Keratinocyte (primary cell): Measurements from ENCODE around the gene TEX29. TPM values are rescaled to one million over a fixed set of nuclear protein-coding genes. Genes with fewer than 3 reads are reported as not detected.

Experiments used
- DNase-seq: peaks from one replicate; pipeline ENCODE4 v3.0.0-alpha.2; 2011; ENCODE audit warnings: low read depth, missing footprints, low spot score
- FAIRE-seq: peaks from 2 replicates; lab custom pipeline; 2011; peaks lifted over from hg19 to GRCh38; lab: Jason Lieb, UNC
- H2AFZ ChIP-seq: 2 replicates; pipeline ENCODE4 v1.6.0; 2012; ENCODE audit warnings: low read length, control low read depth, inconsistent platforms; ENCODE audit not compliant: control insufficient read depth
- H3K27ac ChIP-seq: 2 replicates; pipeline ENCODE4 v1.5.1; 2011; ENCODE audit warnings: low read length; ENCODE audit not compliant: control insufficient read depth, insufficient read depth
- H3K27me3 ChIP-seq: 3 replicates; pipeline ENCODE4 v1.6.0; 2011; ENCODE audit warnings: low read length; ENCODE audit not compliant: control insufficient read depth, insufficient read depth; ENCODE audit errors: extremely low read depth
- H3K36me3 ChIP-seq, 2 experiments: 2 replicates in 1 of 2; 3 replicates in 1 of 2; pipeline ENCODE4 v1.5.1; 2011; ENCODE audit warnings: low read length in 2 of 2, mild to moderate bottlenecking in 1 of 2; ENCODE audit not compliant: control insufficient read depth in 2 of 2, insufficient read depth in 2 of 2; ENCODE audit errors: extremely low read depth in 1 of 2
- H3K4me1 ChIP-seq: 3 replicates; pipeline ENCODE4 v1.5.1; 2011; ENCODE audit warnings: low read length; ENCODE audit not compliant: control insufficient read depth, insufficient read depth; ENCODE audit errors: extremely low read depth
- H3K4me2 ChIP-seq: 3 replicates; pipeline ENCODE4 v1.6.0; 2011; ENCODE audit warnings: low read depth, low read length; ENCODE audit not compliant: control insufficient read depth, insufficient read depth; ENCODE audit errors: extremely low read depth
- H3K4me3 ChIP-seq, 3 experiments: fragments of 200-600 bp in 1 of 3; sonication (generic) in 1 of 3; 2 replicates in 2 of 3; 3 replicates in 1 of 3; pipeline ENCODE4 v1.5.1; 2011 to 2016; ENCODE audit warnings: low read length in 3 of 3, mild to moderate bottlenecking in 3 of 3, control low read depth in 2 of 3, inconsistent platforms in 1 of 3, low read depth in 1 of 3, mixed read lengths in 1 of 3, mixed run types in 1 of 3, moderate library complexity in 1 of 3; ENCODE audit not compliant: control insufficient read depth in 2 of 3, insufficient read depth in 2 of 3; ENCODE audit errors: extremely low read depth in 1 of 3
- H3K79me2 ChIP-seq: 2 replicates; pipeline ENCODE4 v1.6.0; 2012; ENCODE audit warnings: low read length; ENCODE audit not compliant: control insufficient read depth, insufficient read depth
- H3K9ac ChIP-seq: 3 replicates; pipeline ENCODE4 v1.6.0; 2011; ENCODE audit warnings: low read length; ENCODE audit not compliant: control insufficient read depth, insufficient read depth; ENCODE audit errors: extremely low read depth
- H3K9me1 ChIP-seq: 3 replicates; pipeline ENCODE4 v1.6.0; 2011; ENCODE audit warnings: low read length; ENCODE audit not compliant: control insufficient read depth, insufficient read depth; ENCODE audit errors: extremely low read depth
- H3K9me3 ChIP-seq: 2 replicates; pipeline ENCODE4 v1.5.1; 2012; ENCODE audit warnings: low read depth, low read length; ENCODE audit not compliant: control insufficient read depth
- H4K20me1 ChIP-seq: 3 replicates; pipeline ENCODE4 v1.6.0; 2011; ENCODE audit warnings: low read length; ENCODE audit not compliant: control insufficient read depth, insufficient read depth; ENCODE audit errors: extremely low read depth
- CTCF ChIP-seq, 3 experiments: IDR thresholded peaks in 1 of 3; conservative IDR thresholded peaks in 1 of 3; optimal IDR thresholded peaks in 1 of 3; 2 replicates in 2 of 3; 3 replicates in 1 of 3; pipeline versions ENCODE3 to v1.5.1; 2011; ENCODE audit warnings: low read length in 3 of 3, mild to moderate bottlenecking in 3 of 3, moderate library complexity in 2 of 3, control low read depth in 1 of 3, inconsistent platforms in 1 of 3; ENCODE audit not compliant: insufficient read depth in 2 of 3; ENCODE audit errors: extremely low read depth in 1 of 3
- EZH2 ChIP-seq: IDR thresholded peaks from one replicate; pipeline ENCODE4 v1.6.1; 2012; ENCODE audit warnings: inconsistent platforms, mild to moderate bottlenecking, low read length, moderate library complexity
- dilution Hi-C: fragments of 300-500 bp; cut with MboI; formaldehyde crosslinking; loops from one replicate; pipeline ENCODE4 v1.7.0; 2020; ENCODE audit warnings: low sequenced_read_pairs; ENCODE audit not compliant: extremely low pct_ligation_motif_present
- polyA plus RNA-seq, 5 experiments: library from polyadenylated mRNA; depleted of rRNA in 3 of 5; stranded (reverse) in 3 of 5; stranded (forward) in 1 of 5; unstranded in 1 of 5; fragments of >200 nt; gene quantifications; 1 replicate in 1 of 5; 2 replicates in 3 of 5; 3 replicates in 1 of 5; pipeline versions ENCODE4 v1.2.1 to v1.2.3, GENCODE V29; 2011 to 2012; ENCODE audit warnings: missing spikeins in 2 of 5, low read depth in 1 of 5, low replicate concordance in 1 of 5

TEX29 gene
- polyA plus RNA-seq, 1 donor (not counting 4 experiments of a cell fraction or from before 2014, with no cell fraction given), result 0.18 TPM

GRCh38 chr13:111387026-111387871, 66.8 kb downstream of the TEX29 start:
- H3K9ac ChIP-seq, result no peak overlapping the region
- no peak overlapping the region for H3K4me3 ChIP-seq
- no peaks in the 10 kb centered on the region for H3K79me2 ChIP-seq
- no peaks in the 10 kb centered on the region for H3K9me1 ChIP-seq
- FAIRE-seq, result no peak
- H3K36me3 ChIP-seq, result no peaks in the 10 kb centered on the region
- no peak overlapping the region for H2AFZ ChIP-seq
- H3K4me2 ChIP-seq, result no peak overlapping the region
- TF ChIP-seq EZH2 (no peak), CTCF (optimal IDR thresholded peaks at IDR 0.05 in 1 of 3, IDR thresholded peaks at IDR 0.05 in 1 of 3, conservative IDR thresholded peaks at IDR 0.05 in 1 of 3; ENCODE audit: extremely low read depth in 1 of 3, insufficient read depth in 2 of 3, low read length in 3 of 3) (no peak)
- H3K27me3 ChIP-seq, result no peaks in the 10 kb centered on the region
- no peaks in the 10 kb centered on the region for H3K4me1 ChIP-seq
- no peak for DNase-seq
- no peak overlapping the region for H3K27ac ChIP-seq
- no peaks in the 10 kb centered on the region for H4K20me1 ChIP-seq
- peaks cover 2% of the 10 kb centered on the region for H3K9me3 ChIP-seq
- dilution Hi-C loops, result no loop called here

GRCh38 chr13:111387945-111388600, 67.6 kb downstream of the TEX29 start:
- H3K4me1 ChIP-seq, result no peaks in the 10 kb centered on the region
- no peaks in the 10 kb centered on the region for H3K36me3 ChIP-seq
- H3K4me2 ChIP-seq, result no peak overlapping the region
- TF ChIP-seq EZH2 (no peak), CTCF (optimal IDR thresholded peaks at IDR 0.05 in 1 of 3, IDR thresholded peaks at IDR 0.05 in 1 of 3, conservative IDR thresholded peaks at IDR 0.05 in 1 of 3; ENCODE audit: extremely low read depth in 1 of 3, insufficient read depth in 2 of 3, low read length in 3 of 3) (no peak)
- H3K9ac ChIP-seq, result no peak overlapping the region
- no peaks in the 10 kb centered on the region for H3K9me1 ChIP-seq
- H3K27ac ChIP-seq, result no peak overlapping the region
- no peak for DNase-seq
- peaks cover 2% of the 10 kb centered on the region for H3K9me3 ChIP-seq
- no peak for FAIRE-seq
- dilution Hi-C loops, result no loop called here
- H2AFZ ChIP-seq, result no peak overlapping the region
- no peaks in the 10 kb centered on the region for H4K20me1 ChIP-seq
- no peaks in the 10 kb centered on the region for H3K79me2 ChIP-seq
- H3K27me3 ChIP-seq, result no peaks in the 10 kb centered on the region
- no peak overlapping the region for H3K4me3 ChIP-seq
